GM21526 (cell line): ENCODE data around the gene USP37.

ENCODE experiments used
- ATAC-seq: cut with Tn5 transposase; IDR thresholded peaks from one replicate; pipeline ENCODE4 v1.9.1; 2021; ENCODE audit warnings: moderate library complexity; ENCODE audit not compliant: unreplicated experiment, low FRiP score

Gene USP37

GRCh38 chr2:218404351-218405085, 163.6 kb downstream of the USP37 start:
- no peak for ATAC-seq

- no peak for ATAC-seq
These were observed 164.3 kb downstream of the USP37 start for GRCh38 chr2:218403810-218404209.

GRCh38 chr2:218402911-218403411, 165.2 kb downstream of the USP37 start:
- no peak for ATAC-seq

GRCh38 chr2:218402491-218402901, 165.7 kb downstream of the USP37 start:
- no peak for ATAC-seq

- ATAC-seq, result no peak
These were observed 166.3 kb downstream of the USP37 start for GRCh38 chr2:218401890-218402289.

- no peak for ATAC-seq
These were observed 166.9 kb downstream of the USP37 start for GRCh38 chr2:218400930-218401881.
